ENCODE data around the gene OVOL2. TPM values are rescaled to one million over a fixed set of nuclear protein-coding genes. Genes with fewer than 3 reads are reported as not detected.

Gene OVOL2
- total RNA-seq, 2 experiments from 2014 or later, result not detected

DNA sequence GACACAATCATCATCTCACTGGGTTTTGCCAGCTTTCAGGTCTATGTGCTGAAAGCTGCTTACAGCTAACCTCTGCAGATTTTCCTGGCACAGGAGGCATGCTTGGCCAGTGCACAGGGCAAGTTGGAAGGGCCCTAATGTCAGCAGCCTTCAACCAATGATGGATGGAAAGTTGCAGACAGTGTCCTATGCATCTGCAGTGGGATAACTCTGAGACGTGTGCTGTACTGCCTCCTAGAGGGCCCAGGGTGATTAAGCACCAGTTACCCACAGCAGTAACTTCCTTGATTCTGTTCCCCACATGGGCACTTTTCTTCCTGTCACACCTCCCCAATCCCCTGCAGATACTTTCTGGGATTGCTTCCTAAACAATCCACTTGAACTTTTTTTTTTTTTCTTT lies 38.6 kb downstream of the OVOL2 start:
- TF ChIP-seq EZH2phosphoT487 (IDR thresholded peaks at IDR 0.05; ENCODE audit: borderline replicate concordance, low read depth, low read length), result no peak
- TF ChIP-seq, protein P1, sequence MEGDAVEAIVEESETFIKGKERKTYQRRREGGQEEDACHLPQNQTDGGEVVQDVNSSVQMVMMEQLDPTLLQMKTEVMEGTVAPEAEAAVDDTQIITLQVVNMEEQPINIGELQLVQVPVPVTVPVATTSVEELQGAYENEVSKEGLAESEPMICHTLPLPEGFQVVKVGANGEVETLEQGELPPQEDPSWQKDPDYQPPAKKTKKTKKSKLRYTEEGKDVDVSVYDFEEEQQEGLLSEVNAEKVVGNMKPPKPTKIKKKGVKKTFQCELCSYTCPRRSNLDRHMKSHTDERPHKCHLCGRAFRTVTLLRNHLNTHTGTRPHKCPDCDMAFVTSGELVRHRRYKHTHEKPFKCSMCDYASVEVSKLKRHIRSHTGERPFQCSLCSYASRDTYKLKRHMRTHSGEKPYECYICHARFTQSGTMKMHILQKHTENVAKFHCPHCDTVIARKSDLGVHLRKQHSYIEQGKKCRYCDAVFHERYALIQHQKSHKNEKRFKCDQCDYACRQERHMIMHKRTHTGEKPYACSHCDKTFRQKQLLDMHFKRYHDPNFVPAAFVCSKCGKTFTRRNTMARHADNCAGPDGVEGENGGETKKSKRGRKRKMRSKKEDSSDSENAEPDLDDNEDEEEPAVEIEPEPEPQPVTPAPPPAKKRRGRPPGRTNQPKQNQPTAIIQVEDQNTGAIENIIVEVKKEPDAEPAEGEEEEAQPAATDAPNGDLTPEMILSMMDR (conservative IDR thresholded peaks at IDR 0.05; ENCODE audit: low read length), result peak; percentile 75
- no peaks in the 10 kb centered on the region for H3K9me2 ChIP-seq (ENCODE audit: insufficient read depth, low read length)
- H3K4me1 ChIP-seq (ENCODE audit: insufficient read depth, low read length, poor library complexity, severe bottlenecking), result no peaks in the 10 kb centered on the region
- peak; percentile 50 for DNase-seq (ENCODE audit: low spot score)
- no peak overlapping the region for H2AFZ ChIP-seq (ENCODE audit: low read length)
- ChIA-PET POLR2A (no interaction called here), CTCF (ENCODE audit: unreplicated experiment) (no interaction called here)
- H3K4me3 ChIP-seq (ENCODE audit: low read depth, low read length, poor library complexity, severe bottlenecking), result no peak overlapping the region
- no peaks in the 10 kb centered on the region for H3K79me2 ChIP-seq (ENCODE audit: insufficient read depth, low read depth, low read length)
- BruUV-seq (replicated peaks), result no TSS peak
- H4K20me1 ChIP-seq (ENCODE audit: insufficient read depth, low read length), result no peaks in the 10 kb centered on the region
- H3K9me3 ChIP-seq (ENCODE audit: low read length), result peaks cover 6% of the 10 kb centered on the region; the same call in 1 of the 2 replicates
- intact Hi-C loops (cut with micrococcal nuclease; ENCODE audit: unreplicated experiment), result loop anchor here (1.0 kb wide), 1 partner anchor 515 kb away; no protein-coding TSS in a partner anchor
- no peak overlapping the region for H3K4me2 ChIP-seq (ENCODE audit: low read length)
- no peaks in the 10 kb centered on the region for H3K36me3 ChIP-seq (ENCODE audit: insufficient read depth, low read length)
- H3K27ac ChIP-seq (ENCODE audit: low read depth, low read length, poor library complexity, severe bottlenecking), result no peak overlapping the region

DNA sequence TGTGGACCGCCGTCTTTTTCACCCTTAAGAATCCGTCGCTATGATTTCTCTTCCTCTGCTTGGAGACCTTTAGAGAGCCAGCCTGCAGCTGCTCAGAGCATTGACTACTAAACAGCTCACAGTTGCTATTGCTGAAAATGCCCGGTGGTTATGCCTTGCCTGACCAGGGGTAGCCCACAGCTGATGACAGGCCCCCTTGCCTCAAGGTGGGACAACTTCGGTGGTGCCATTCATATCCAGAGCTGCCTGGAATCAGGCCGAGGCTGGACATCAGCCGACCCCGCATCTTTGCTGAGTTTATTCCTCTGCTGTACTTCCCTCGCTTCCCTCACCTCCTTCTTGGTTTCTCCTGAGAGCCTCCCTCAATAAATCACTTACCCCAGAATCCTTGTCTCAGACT lies 39.6 kb downstream of the OVOL2 start:
- no peaks in the 10 kb centered on the region for H3K4me1 ChIP-seq (ENCODE audit: insufficient read depth, low read length, poor library complexity, severe bottlenecking)
- no peaks in the 10 kb centered on the region for H3K9me2 ChIP-seq (ENCODE audit: insufficient read depth, low read length)
- H4K20me1 ChIP-seq (ENCODE audit: insufficient read depth, low read length), result no peaks in the 10 kb centered on the region
- H3K79me2 ChIP-seq (ENCODE audit: insufficient read depth, low read depth, low read length), result no peaks in the 10 kb centered on the region
- no peak overlapping the region for H3K4me3 ChIP-seq (ENCODE audit: low read depth, low read length, poor library complexity, severe bottlenecking)
- TF ChIP-seq, protein P1 (conservative IDR thresholded peaks at IDR 0.05; ENCODE audit: low read length), result no peak
- TF ChIP-seq EZH2phosphoT487 (IDR thresholded peaks at IDR 0.05; ENCODE audit: borderline replicate concordance, low read depth, low read length), result no peak
- ChIA-PET CTCF (ENCODE audit: unreplicated experiment) (no interaction called here), POLR2A (interaction anchor here (0.7 kb wide), 1 partner anchor 68 kb away, joined by 4 read pairs; no protein-coding TSS in a partner anchor)
- no peaks in the 10 kb centered on the region for H3K36me3 ChIP-seq (ENCODE audit: insufficient read depth, low read length)
- H3K4me2 ChIP-seq (ENCODE audit: low read length), result no peak overlapping the region
- intact Hi-C loops (cut with micrococcal nuclease; ENCODE audit: unreplicated experiment), result no loop called here
- no peak overlapping the region for H3K27ac ChIP-seq (ENCODE audit: low read depth, low read length, poor library complexity, severe bottlenecking)
- no peak for DNase-seq (ENCODE audit: low spot score)
- peaks cover 6% of the 10 kb centered on the region; the same call in 1 of the 2 replicates for H3K9me3 ChIP-seq (ENCODE audit: low read length)
- no TSS peak for BruUV-seq (replicated peaks)
- no peak overlapping the region for H2AFZ ChIP-seq (ENCODE audit: low read length)

DNA sequence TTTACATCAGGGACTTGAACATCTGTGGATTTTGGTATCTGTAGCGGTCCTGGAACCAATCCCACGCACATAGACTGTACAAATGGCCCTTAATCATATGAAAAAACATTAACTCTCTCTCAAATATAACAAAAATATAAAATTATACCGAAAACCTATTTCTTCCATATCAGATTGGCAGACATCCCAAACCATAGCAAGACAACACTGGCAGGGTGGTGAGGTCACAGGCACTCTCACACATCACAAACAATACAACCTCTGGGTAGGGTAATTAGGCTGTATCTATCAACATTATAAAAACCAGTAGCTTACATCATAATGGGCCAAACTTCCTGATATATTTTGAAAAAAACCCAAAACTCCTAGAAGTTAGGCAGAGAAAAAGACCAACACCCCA lies 40.9 kb downstream of the OVOL2 start:
- intact Hi-C loops (cut with micrococcal nuclease; ENCODE audit: unreplicated experiment), result no loop called here
- POLR2A ChIA-PET, result interaction anchor here (0.6 to 0.9 kb wide), 3 partner anchors 24 to 175 kb away, joined by 3 to 4 read pairs (median 3); no protein-coding TSS in a partner anchor
- H3K4me2 ChIP-seq (ENCODE audit: low read length), result no peak overlapping the region
- no peak overlapping the region for H2AFZ ChIP-seq (ENCODE audit: low read length)
- no peak overlapping the region for H3K27ac ChIP-seq (ENCODE audit: low read depth, low read length, poor library complexity, severe bottlenecking)
- TF ChIP-seq EZH2phosphoT487 (IDR thresholded peaks at IDR 0.05; ENCODE audit: borderline replicate concordance, low read depth, low read length), result no peak
- TF ChIP-seq, protein P1 (conservative IDR thresholded peaks at IDR 0.05; ENCODE audit: low read length), result no peak
- no peak for DNase-seq (ENCODE audit: low spot score)
- no peaks in the 10 kb centered on the region for H3K9me2 ChIP-seq (ENCODE audit: insufficient read depth, low read length)
- H4K20me1 ChIP-seq (ENCODE audit: insufficient read depth, low read length), result no peaks in the 10 kb centered on the region
- H3K79me2 ChIP-seq (ENCODE audit: insufficient read depth, low read depth, low read length), result no peaks in the 10 kb centered on the region
- no peaks in the 10 kb centered on the region for H3K9me3 ChIP-seq (ENCODE audit: low read length)
- no peak overlapping the region for H3K4me3 ChIP-seq (ENCODE audit: low read depth, low read length, poor library complexity, severe bottlenecking)
- H3K36me3 ChIP-seq (ENCODE audit: insufficient read depth, low read length), result no peaks in the 10 kb centered on the region
- CTCF ChIA-PET (ENCODE audit: unreplicated experiment), result no interaction called here
- no peaks in the 10 kb centered on the region for H3K4me1 ChIP-seq (ENCODE audit: insufficient read depth, low read length, poor library complexity, severe bottlenecking)
- no TSS peak for BruUV-seq (replicated peaks)
